NCI-H2107 (cell line): ENCODE data around the gene PAX4.
A peak's percentile ranks its signal among the peaks of the same experiment; 100 is the strongest.

ENCODE experiments used
- DNase-seq: peaks from one replicate; lab custom pipeline; 2025; lab: John Stamatoyannopoulos, UW

Gene PAX4, protein sequence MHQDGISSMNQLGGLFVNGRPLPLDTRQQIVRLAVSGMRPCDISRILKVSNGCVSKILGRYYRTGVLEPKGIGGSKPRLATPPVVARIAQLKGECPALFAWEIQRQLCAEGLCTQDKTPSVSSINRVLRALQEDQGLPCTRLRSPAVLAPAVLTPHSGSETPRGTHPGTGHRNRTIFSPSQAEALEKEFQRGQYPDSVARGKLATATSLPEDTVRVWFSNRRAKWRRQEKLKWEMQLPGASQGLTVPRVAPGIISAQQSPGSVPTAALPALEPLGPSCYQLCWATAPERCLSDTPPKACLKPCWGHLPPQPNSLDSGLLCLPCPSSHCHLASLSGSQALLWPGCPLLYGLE

DNA sequence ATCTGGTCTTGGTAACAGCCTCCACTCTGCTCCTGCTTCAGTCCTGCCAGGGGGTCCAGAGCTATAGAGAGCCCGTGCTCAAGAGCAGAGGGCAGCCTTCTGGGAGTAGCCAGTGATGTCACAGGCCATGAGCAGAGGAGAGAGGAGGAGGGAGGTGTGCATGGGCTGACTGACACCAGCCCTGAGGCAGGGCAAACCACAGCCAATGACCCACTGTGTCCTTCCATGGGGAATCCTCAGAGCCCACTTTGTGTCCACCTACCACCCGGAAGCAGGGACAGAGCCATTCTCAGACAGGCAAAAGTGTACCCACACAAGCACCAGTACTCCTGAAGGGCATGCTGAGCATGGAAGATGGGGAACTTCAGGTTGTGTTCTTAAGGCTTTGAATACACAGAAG lies at the start of gene PAX4:
TSS of gene PAX4 (minus strand) at position 101 of the 400 bp plus-strand sequence. CDS start 2,214 bp downstream, outside the sequence.
- no peak for DNase-seq

DNA sequence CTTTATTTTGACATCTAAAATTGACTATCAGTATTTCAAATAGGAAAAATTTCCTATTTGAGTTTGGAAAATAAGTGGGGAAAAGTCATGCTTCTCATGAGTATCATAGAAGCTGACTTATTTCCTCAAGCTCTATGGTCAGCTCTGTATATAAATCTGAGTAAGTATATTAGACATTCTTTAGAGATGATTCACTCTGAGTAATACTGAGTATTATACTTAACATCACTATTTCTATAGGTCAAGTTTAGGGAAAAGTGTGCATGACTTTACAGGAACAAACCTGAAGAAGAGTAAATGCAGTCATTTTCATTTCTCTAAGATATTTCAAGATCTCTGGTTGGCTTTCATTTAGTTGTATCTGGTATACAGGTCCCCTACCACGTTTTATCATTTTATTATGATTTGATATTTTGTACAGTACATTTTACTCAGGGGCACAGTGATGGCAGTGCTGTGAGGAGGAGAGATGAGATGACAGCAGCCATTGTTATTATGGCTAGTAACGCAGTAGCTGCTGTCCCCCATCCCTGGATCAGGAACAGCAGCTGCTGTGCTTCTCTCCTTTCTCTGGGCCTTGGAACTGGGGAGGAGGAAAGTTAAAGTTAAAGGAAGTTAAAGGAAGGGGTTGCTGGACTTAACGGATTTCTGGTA lies 49.2 kb upstream of the PAX4 start:
- DNase-seq = no peak

DNA sequence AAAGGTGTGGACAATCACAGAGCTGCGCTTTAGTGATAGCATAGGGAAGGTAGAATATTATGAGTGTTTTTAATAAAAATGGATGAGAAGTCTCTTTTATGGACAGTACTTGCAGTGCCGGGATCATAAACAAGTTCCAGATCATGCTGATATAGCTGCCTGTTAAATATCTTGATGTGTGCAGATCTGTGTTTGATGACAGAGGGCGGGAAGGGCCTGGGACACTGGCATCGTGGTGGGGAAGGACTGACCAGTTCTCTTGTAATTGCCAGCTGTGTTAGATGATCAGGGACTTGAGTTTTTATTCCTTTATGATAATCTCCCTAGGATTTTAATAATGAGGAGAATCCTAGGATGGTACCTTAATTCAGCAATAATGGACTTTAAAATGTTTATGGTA lies 48.7 kb upstream of the PAX4 start:
- no peak for DNase-seq

DNA sequence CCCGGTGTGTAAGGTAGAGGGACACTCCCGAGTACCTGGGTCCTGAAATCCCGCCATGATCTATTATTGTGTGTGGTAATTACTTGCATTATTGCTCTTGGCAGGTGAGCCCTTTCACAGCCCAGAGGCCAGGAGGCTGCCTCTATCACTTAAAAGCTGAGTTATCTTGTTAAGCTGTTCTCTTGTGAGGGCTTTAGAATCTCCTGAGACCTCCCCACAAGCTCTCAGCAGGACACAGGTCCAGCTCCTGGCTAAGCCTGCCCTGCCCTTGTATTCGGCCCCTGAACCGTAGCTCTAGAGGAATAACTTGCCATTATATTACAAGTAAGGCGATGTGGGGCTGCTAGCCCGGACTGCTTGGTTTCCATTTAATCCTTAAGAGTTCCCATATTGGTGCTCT lies 48.0 kb upstream of the PAX4 start:
- no peak for DNase-seq

DNA sequence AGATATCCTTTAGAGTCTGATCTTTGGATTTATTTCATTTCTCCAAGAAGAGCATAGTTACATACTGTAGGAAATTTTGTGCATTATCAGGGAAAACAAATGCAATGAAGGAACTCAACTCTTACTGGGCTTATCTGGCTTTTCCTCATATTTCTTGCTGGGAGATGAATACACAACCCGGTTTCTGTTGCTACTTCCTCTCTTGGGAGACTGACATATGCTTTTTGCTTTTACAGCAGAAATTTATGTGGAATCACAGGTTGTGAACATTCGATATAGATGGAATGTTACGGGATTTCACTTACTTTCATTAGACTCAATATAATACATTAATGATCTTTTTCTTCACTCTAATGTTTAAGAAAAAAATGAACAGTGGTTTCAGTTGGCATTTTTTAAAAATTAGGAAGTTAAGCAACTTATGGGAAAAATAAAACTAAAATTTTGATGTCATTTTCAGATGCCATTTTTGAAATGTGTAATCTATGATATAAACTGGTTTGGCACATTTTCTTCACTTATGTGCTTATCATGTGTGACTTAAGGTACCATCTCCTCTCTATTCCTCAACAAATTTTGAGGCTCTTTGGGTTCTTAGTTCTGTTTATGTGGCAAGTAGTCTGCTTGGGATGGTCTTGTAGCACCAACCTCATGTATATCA lies 41.2 kb upstream of the PAX4 start:
- DNase-seq = no peak

DNA sequence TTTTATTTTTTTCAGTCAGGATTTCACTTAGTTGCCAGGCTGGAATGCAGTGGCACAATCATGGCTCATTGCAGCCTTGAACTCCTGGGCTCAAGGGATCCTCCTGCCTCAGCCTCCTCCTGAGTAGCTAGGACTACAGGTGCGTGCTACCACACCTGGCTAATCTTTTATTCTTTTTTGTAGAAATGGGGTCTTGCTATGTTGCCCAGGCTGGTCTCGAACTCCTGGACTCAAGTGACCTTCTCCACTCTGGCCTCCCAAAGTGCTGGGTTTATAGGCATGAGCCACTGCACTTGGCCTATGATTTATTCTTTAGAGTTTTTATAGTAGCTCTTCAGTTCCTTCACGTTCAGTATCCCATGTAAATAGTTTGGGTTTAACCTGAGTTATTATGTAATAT lies 39.6 kb upstream of the PAX4 start:
- DNase-seq = no peak

DNA sequence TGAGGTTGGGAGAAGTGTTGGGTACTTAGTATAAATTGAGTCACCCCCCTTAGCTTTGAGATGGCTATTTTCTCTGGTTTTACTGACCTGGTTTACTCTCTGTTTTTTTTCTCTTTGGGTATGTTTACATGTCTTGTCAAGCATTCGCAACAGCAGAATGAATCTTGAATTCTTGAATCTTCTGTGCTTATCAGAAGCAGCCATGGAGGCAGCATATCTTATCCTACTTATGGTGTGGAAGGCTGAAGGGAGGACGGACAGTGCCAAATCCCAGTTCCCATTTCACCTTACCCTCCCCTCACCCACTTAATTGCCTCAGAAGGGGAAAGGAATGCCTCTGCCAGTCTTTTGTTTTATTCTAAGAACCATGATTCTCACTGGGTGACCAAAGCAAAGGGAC lies 37.8 kb upstream of the PAX4 start:
- no peak for DNase-seq

DNA sequence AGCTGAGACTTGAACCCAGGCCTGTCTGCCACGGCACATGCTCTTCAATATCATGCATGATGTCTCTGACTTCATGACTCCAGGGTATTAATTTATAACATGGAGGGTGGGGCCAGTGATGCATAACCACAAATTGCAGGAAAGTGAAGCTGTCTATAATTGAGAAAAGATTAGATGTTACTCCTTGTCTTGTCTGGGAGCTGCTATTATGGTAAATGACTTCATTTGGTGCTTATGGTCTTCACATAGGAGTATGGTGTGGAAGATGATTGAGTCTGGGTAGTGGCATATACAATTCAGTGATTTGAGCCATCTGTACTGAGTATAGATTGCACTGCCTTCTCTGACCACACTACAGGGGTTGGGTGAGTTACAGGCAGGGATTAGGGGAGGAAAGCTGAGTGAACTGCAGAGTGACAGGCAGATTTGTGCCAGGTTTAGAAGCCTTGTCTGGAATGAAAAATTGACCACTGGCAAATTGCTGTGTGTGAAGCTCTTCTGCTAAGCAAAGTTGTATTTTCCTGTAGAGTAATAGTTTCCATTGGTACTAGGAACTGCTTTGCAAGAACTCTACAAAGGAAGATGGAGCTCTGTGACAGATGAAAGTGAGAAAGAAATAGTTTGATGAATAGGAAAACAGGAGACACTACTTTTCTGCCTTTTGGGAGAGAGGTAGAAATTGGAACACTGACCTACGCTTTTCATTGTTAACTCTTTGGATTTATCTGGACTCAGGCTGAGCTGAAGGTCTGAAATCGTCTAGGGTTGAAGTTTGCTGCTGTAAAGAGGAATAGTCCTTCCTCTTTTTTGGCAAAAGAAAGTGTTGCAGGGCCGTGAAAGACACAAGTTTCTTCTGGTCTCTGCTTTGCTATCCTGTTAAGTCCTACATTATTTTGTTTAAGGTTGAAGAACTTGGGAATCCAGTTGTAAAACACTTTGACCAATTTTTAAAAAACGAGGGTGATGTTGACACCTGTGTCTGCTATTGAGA lies 36.8 kb upstream of the PAX4 start:
- DNase-seq = no peak

DNA sequence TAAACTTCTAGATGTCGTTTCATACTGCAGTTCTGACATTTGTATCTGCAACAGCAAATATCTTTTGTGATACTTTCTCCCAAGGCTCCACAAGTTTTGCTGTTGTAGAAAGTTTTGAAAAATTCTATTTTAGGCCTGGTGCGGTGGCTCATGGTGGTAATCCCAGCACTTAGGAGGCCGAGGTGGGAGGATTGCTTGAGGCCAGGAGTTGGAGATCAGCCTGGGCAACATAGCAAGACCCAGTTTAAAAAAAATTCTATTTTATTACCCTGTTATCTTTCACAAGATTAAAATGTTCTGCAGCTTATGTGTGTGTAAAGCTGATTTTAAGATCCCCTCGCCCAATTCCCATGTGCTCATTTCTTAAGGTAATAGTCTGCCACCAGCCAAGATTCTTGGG lies 35.5 kb upstream of the PAX4 start:
- no peak for DNase-seq

DNA sequence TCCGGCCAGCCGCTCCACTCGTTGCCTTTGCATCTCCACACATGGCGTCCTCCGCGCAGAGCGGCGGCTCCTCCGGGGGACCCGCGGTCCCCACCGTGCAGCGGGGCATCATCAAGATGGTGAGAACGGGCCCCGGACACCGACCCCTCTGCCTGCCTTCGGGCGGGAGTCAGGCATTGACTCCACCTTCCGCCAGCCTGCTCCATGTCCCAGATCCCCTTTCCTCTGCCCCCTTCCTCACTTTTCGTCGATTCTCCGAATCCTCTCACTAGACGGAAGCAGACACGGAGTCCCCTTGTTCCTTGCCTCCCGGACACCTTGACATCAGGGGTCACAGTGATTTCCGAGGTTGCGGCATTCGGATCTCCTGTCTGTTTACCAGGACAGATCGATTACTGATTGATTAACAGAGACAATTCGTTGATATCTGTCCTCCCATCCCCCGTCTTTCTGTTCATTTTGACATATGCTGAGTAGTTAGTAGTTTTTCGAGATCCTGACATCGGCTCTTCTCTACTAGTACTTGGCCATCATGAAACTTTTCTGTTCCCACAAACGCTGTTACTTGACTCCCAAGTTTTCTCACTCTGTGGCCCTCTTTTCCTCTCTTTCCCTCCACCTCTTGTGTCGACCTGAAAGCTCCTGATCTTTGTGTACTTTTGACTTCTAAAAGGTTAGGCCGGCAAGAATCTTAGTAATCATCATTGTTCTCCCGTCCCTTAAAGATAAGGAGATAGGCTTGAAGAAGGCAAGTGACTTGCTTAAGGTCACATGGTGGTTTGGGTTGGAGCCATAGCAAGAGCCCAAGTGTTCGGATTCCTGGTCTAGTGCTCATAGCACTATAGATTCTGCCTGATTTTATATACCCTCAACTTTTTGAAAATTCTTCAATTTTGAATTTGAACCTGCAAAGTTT lies 34.6 kb upstream of the PAX4 start:
- no peak for DNase-seq

DNA sequence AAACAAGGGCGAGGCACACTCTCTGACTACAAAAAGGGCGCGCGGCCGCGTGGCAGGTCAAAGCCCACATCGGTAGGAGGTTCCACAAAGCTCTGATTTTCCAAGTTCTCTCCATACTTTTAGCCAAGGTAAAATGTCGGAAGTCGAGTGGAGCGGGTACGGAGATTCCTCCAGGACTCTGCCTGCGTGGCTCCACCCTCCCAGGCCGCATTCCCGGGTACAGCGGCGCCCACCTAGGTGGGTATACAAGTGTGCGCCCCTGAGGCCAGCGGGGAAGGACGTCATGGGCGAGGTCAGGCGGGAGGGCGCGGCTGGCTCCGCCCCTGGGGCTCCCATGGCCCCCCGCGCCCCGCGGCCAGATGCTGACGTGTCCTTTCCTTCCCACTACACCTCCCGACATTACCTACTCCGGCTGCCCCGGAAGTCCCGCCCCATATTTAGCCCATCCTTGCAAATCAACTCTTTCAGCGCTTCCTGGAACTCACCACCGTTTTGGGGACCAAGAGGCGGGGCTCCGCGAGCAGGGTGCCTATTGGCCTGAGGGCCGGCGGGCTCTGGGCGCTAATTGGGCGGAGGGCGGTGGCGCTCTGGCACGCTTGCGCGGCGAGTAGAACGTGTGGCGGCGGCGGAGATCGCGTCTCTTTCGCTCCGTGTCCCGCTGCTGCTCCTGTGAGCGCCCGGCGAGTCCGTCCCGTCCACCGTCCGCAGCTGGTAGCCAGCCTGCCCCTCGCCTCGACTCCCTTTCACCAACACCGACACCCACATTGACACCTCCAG lies 33.8 kb upstream of the PAX4 start, which contains the start of gene SND1:
TSS of gene SND1 (plus strand) at position 639 of the 777 bp plus-strand sequence. CDS start 180 bp downstream, outside the sequence.
- DNase-seq = peak; percentile 98

DNA sequence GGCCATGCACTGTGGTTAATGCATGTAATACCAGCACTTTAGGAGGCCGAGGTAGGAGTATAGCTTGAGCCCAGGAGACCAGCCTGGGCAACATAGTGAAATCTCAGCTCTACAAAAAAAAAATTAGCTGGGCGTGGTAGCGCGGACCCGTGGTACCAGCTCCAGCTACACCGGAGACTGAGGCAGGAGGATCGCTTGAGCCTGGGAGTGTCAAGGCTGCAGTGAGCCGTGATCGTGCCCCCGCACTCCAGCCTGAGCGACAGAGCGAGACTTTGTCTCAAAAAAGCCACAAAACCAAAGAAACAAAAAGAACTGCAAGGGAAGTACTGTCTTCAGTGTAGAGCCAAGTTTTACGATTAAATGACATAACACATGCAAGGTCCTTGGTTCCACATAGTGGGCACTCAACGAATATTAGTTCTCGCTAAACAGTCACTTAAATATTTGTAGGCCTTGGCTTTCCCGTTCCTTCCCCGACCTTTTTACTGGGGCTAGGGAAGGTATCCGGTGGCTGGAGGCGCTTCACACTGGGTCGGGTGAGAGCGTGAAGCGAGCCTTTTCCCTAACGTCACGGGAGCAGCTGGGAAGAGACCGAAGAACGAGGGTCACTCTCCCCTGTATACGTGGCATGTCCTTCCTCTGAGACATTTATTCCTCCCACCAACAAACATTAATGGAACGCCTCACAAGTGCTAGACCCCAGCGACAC lies 33.1 kb upstream of the PAX4 start:
- no peak for DNase-seq

DNA sequence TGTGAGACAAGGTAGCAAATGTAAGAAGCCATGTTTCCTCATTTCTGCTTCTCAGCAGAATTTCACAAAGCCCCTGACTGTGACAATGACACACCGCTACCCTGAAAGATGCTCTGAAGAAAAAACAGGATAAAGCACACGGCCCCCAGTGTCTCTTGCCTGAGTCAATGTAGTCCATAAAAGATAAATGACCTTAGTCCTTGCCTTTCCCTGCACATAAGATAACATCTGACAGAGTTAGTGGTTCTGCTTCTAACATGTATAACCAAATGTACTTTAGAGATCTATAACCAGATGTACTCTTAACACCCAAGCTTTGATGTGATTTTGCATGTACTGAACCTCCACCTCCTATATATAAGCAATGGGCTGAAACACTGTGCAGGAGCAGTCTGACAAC lies 31.0 kb upstream of the PAX4 start:
- DNase-seq = no peak

DNA sequence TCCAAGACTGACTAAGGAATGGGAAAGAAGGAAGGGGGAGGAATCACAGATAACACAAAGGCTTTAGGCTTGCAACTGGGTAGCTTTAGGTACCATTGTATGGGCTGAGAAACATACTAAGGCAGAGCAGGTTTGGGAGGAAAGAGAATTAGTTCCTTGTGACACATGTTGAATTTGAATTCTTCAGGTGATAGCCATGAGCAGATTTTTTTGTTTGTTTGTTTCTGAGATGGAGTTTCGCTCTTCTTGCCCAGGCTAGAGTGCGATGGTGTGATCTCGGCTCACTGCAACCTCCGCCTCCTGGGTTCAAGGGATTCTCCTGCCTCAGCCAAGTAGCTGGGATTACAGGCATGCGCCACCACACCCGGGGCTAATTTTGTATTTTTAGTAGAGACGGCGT lies 29.7 kb upstream of the PAX4 start:
- DNase-seq = no peak

DNA sequence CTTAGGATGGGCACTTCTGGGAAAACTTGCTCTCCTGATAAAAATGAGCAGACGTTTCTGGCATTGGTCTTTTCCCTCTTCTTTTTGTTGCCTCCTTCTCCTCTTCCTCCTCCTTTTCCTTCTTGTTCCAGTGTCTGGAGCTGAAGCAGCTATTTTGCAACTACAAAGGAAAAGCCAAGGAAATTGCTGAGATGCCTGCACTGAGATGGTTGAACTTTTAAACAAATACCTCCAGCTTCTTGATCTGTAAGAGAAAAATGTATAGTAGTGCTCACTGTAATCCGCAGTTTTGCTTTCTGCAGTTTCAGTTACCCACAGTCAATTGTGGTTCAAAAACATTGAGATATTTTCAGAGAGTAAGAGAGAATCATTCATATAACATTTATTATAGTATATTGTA lies 26.5 kb upstream of the PAX4 start:
- no peak for DNase-seq

DNA sequence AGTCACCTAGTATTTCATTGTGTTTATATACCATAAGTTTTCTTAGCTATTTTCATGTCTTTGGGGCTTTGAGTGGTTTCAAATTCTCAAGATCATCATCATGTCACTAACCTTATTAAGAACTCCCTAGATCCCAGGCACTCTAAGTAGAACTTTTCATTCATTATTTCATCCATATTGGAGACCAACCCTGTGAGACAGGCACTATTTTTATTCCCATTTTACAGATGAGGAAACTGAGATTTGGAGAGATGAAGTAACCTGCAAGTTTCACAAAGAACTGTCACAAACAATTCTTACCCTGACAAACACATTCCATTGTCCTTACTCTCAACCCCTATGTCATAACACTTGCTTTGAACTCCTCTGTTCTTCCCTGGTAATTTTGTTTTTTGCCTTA lies 20.3 kb upstream of the PAX4 start:
- no peak for DNase-seq

DNA sequence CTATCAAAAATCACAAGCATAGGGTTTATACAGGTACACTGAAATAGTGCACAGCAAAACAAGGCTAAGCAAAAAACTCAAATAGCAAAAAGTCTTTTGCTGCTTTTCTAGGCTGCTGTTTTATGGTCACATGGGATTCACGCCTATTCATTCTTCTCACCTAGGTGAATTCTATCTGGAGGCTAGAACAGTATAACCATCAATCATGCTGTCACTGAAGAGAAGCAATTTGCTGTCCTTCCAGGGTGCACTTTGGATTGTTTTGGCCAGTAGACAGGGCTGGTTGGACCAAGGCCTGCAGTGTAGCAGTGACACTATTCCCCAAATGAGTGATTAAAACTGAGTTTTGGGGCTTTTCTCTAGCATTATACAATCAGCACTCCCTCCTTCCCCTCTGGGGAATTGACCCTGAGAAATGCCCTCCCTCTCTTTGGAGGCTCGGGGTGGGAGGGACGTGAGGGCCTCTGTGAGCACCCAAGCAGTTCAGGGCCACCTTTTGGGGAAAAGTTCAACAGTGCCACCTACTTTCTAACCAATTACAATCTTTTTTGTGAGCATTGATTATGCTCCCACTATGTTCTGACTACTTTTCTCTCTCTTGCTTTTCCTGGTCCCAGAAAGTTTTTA lies 17.8 kb upstream of the PAX4 start:
- DNase-seq = no peak

DNA sequence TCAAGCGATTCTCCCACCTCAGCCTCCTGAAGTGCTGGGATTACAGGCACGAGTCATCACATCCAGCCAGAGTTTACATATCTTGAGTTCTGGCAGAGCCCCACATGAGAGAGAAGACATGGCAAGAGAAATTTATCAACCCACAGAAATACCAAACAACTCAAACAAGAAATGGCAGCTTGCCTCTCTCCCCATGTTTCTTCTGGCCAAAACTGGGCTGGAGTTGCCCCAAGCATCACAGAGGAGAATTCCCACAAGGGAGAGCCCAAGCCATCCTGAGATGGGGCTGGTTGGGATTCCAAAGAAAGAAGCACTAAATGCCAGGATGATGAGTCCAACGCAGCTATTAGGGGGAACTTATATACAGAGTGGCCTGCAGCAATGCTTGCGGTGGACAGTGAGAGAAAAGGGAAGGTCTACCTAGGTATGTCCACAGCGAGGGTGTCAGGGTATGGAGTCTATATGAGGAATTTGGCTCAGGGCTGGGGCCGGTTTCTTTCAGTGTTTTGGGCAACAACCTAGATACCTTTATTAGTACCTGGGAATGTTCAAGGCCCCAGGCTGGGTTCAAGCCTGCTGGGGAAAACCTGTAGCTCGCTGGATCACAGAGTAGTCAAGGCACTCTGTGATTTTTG lies 14.5 kb upstream of the PAX4 start:
- no peak for DNase-seq
